ENCODE measurements around the gene HOXA2.

Gene HOXA2

DNA sequence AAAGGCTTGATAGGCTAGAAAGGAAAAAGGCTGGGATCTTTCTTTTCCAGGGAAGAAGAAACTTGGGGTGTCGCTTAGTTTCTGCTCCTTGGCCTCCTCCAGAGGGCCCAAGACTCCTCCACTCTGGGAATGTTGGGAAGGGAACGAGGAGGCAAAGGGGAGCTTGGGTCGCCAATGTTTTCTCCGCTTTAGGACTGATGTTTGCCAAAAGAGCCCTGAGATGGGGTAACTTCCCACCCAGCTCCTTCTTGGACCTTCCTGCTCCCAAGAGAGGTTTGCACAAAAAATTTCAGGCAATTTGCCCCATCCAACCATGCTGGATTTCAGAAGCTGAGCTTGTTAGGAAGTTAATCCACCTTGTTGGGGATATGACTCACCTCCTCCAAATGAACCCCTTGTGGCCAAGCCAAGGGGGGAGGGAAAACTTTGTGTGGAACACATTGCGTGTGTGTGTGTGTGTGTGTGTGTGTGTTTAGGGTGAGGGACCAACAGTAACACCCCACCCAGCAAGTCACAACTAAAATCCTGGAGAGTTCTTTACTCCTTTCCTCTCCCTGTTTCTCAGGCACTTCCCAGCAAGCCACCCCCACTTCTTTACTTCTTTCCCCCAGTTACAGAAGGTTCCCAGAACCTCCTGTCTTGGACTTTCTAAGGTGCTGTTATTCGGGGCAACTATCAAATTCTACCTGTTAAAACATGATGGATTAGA, 8.7 kb upstream of the HOXA2 start:
- DNase-seq = no peak

DNA sequence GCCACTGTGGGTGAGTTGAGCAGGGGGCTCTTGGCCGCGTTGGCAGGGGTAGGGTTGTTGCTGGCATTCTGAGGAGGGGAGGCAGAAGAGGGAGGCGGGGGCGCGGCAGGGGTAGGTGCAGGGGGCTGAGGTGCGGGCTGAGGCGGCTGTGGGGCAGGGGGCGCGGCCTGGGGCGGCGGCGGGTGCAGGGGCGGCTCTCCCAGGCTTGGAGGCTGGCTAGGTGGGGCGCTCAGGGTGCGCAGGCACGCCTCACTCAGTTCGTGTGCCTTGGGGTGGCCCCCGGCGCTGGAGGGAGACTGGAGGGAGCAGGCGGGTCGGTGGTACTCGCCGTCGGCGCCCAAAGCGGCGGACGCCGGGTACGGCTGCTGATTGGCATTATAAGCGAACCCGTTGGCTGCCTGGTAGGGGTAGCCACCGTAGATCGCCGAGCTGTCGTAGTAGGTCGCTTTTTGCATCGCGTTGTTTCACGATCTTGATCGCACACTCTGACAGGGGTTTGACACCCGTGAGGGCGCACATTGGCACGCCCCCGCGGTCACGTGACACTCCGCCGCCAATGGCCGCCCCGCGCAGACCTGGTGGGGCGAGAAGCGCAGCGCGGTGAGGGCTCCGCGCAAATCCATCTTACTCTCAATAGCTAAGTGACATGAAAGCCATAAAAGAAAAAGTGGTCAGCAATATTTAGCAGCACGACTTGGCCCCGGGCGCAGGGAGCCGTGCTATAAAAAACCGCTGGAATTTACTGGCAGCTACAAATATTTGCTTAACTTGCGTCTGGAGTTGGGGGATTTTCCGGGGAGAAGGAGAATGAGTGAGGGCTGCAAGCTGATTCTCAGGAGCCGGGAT, 7.9 kb upstream of the HOXA2 start:
- no peak for DNase-seq

DNA sequence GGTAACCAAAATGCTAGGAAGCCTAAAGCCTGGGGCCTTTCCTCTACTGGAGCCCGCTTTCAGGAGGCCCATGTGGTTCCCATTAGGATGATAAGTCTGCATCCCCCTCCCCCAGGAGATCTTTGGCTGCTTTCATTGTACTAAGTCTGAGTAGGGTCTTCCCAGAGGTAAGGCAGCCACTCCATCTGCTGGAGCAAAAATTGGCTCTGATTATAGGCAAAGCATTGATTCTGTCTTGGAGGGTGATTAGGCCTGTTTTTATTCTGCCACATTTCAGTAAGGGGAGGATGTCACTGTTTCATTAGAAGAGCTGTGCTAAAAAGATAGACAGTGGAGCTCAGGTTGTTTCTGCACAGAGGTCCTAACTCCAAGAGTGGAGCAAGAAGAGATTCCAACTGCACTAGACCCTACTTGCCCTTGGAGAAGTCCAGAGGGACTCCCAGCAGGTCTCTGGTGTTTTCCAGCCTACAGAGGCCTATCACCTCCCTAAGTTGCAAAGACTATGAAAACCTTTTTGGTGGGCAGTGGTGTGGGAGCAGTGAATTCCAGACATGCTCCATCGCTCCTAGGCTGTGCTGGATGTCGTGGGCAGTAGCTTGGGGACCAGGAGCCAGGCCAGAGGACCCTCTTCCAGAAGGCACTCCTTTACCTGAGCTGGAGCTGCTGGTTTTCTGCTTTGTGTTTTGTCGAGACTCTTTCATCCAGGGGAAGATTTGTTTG, 7.1 kb upstream of the HOXA2 start:
- DNase-seq = no peak

DNA sequence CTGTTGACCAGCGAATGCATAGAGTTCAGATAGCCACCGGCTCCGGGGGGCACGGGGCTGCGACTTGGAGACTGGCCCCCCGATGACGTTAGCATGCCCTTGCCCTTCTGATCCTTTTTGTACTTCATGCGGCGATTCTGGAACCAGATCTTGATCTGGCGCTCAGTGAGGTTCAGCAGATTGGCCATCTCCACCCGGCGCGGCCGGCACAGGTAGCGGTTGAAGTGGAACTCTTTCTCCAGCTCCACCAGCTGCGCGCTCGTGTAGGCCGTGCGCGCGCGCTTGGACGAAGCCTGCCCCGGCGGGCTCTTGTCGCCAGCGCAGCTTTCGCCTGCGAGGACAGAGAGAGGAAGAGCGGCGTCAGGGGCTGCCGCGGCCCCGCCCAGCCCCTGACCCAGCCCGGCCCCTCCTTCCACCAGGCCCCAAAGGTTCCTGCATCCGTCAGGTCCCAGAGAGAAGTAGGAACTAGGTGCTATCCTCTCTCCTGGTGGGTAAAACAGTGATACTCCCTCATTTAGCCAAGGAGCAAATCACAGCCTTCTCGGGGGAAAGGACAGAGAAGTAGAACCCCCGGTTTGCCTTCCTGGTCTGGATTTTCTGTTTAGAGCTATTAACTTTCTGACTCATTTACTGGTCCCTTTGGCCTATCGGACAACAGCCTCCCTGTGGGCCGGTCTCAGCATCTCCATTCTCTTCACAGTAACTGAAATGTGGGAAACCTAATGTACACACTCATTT, 6.1 kb upstream of the HOXA2 start:
- peak; percentile 72 for DNase-seq

DNA sequence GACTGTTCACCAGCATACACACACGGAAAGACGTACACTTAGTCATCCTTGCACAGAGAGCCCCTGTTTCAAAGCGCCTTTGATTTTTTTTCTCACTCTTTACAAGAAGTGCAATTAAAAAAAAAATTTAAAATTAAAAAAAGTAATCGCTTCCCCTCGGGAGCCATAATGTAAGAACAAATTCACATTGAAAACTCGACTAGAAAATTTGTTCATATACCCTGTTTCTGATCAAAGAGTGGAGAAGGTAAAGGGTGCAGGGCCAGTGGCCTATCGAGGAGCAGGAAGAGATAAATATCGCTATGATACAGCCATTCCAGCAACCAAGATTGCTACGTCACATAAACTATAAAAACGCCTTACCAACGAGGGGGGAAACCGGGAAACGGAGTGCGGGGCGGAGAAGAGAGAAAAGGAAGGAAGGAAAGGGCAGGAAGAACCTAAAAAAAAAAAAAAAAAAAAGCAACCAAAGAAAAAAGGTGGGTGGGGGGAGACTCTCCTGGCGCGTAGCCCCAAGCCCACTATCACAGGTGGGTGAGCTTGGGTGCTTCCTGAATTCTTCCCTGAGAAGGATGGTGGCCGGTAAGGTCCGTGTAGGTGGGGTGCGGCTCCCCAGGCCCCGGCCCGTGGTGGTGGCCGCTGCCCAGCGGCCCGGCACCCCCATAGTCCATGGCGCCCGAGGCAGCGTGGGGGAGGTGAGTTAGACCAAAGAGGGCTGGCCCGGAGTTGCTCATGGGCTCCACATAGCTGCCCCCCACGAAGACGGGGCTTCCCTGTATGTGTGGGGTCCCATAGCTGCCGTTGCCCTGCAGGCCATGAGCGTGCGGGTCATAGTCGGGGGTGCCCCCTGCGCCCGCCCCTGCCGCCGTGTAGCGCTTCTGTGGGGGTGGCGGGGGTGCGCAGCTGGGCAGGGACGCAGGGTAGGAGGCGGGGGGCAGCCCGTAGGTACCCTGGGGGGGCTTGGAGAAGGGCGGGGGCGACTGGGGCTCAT, 5.2 kb upstream of the HOXA2 start:
- no peak for DNase-seq

DNA sequence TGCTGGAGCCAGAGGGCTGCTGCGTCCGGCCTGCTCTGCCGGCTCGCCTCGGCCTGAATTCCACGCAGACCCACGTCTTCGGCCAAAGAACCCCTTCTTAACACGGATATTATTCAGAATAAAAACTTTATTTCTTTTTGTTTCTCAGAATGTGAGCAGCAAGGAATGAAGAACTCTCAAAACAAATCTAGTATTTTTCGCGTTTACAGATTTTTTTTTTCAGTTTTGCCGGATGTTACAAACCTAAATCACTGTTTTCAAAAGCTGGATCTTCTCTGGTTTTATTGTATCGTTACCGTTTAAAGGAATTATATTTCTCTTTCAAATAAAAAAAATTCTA, 4.4 kb upstream of the HOXA2 start:
- no peak for DNase-seq

DNA sequence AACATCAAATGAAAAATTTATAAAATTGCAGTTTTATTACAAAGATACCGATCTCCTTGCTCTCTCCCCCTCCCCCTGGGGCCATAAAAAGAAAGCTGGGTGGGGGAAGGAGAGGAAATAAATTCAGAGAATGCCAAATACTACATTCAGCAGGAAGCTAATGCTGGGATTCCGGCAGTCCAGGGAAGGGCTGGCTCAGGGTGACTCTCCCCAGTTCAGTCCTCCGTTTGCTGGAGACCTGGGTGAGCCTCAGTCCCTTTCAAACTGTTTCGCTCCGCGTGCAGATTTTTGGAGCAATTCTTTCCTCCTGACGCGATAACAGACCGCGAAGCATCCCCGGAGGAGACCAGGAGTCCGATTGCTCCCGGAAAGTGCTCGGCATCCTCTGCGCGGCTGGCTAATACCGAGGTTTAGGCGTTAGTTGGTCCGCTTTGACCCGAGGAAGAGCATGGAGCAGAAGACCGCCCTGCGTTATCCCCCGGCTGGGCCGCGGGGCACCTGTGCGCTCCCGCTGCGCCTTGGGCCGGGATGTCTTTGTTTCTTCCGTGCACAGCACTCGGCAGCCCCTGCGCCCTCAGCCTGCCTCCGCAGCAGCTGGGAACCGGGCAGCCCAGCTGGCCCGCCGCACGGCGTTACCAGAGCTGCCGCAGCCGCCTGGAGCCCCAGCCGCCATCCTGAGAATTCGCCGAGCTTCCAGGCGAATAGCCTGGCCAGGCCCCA, 3.9 kb upstream of the HOXA2 start:
- no peak for DNase-seq

DNA sequence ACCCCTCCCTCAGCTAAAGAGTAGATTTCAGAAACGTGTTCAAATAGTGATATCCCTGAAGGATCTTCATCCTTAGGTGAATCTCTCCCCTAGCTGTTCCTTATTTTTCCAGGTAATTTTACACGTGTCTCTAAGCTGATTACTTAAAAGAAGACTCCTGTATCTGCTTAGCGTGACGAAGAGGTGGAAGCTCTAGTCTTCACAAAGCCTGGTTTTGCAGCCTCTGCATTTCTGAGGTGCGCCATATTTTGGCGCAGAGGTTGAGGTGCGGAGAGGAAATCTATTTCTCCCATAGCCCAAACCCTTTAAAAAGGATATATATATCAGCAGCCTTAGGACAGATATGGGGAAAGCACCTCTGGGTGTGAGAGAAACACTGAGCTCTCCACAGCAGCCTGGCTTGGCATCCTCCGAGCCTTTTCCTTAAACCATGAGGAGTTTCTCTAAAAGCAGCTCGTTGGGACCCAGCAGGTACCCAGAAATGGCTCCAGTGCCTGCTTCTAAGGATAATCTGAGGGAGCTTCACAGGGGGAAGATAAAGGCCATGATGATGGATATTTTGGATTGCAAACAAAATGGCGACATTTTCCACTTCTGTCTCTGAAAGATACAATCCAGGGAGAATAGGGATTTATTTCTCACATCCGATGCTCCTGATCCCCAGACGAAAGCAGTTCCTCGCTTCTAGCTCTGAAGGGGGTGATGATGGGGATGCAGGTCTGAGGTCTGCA, 3.0 kb upstream of the HOXA2 start:
- no peak for DNase-seq

DNA sequence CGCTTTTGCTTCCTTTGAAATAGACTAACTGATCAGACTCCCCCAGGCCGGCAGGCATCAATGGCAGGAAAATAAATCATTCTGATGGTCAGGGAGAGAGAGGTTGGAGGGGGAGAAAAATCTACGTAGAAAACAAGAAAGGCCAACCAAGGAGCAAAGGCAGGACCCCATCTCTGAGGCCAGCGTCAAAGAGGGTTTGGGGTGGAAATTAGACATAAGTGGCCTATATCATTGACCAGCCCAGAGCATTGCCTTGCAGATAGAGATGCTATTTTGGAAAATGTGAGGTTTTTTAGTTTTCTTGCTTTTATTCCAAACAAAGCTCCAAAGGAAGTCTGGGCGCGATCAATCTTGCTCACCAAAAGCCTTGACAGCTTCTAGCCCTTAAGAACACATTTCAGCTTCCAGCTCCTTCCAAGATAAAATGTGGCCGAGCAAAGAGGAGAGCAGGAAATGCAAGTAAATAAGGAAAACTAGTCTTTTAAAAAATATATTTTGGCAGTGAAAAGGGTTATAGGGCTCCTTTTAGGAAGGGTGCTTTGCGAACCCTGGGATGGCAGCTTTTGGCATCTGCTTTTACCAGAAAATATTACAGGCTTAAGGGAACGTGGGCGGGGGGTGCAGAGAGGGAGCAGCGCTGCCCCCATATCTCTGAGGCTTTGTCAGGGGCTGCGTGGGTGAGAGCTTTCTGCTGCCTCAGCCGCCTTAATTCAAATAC, 2.0 kb upstream of the HOXA2 start:
- no peak for DNase-seq

DNA sequence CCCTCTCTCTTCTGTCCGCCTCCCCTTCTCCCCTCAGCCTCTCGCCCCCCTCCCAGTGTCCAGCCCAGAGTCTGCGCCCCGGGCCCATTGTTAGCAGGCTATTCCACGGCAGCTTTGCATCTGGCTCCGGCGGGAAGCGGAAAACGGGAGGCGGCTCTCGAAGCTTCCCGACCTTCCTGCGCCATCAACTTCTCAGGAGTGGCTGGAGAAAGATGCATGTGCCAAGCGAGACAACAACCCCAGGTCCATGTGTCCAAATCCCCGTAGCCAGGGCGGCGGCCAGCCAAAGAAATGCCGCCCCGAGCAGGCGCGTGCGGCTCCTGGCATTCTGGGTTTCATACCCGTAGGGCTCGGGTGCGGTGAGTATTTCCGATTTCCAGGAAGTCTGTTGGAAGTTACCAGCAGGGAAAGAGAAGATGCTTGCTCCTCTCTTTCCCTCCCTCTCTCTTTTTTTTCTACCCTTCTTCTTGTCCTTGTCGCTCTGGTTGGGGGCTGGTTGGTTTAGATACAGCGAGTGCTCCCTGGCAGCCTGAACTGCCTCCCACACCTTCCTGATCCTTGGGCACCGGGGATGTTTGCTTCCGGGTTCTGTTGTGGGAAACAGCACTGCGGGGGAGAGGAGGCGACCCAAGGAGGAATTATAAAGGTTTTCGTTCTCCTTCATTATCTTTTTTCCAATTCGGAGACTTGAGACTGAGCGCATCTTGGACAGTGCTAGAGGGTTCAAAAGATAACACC, 1.2 kb upstream of the HOXA2 start:
- DNase-seq = no peak

DNA sequence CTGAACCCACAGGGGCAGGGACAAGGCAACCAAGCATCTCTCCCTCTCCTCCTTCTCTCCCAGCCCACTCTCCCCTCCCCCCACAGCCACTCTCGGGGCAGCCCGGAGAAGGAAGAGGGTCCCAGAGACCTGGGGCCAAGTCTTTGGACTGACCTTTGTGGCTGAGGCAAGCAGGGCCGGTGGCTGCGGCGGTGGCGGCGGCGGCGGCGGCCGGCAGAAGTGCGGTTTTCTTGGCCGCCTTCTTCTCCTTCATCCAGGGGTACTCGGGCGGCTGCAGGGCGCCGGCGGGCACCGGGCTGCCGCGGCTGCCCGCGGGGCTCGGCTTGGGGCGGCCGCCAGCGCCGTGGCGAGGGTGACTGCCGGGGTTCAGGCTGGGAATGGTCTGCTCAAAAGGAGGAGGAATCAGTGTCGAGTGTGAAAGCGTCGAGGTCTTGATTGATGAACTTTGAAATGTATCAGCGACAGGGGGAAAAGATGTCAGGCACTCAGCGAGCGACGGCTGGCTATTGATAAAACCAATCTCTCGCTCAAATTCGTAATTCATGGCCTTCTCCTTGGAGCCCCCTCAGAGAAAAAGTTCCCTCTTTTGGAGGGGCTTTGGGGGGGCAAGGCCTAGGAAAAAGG, 414 bp downstream of the HOXA2 start:
- DNase-seq = no peak

DNA sequence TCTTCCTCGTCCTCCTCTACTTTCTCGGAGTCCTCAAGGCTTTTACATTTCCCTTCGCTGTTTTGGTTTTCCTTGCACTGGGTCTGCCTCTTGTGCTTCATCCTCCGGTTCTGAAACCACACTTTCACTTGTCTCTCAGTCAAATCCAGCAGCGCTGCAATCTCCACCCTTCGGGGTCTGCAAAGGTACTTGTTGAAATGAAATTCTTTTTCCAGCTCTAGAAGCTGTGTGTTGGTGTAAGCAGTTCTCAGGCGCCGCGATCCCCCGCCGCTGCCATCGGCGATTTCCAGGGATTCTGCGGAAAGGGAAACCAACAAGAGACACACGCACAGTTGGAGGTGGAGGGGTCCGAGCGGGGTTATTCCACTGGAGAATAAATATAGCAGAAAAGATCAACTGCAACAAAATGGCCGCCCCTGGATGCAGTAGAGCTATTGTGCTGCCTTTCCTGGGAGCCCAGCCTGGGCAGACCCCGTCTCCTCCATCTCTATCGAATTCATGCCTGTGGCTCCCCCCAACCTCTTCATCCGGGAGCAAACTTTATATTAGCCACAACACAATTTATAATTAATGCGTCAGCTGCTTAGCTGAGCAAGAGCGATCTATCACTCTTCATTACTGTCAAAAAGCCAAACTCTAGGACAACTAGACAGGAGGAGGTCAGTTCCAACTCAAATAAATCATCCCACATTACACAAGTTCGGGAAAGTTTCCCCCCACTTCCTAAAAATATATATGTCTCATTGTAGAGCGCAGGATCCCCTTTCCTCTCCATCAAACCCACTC, 1.1 kb downstream of the HOXA2 start:
- DNase-seq = no peak

DNA sequence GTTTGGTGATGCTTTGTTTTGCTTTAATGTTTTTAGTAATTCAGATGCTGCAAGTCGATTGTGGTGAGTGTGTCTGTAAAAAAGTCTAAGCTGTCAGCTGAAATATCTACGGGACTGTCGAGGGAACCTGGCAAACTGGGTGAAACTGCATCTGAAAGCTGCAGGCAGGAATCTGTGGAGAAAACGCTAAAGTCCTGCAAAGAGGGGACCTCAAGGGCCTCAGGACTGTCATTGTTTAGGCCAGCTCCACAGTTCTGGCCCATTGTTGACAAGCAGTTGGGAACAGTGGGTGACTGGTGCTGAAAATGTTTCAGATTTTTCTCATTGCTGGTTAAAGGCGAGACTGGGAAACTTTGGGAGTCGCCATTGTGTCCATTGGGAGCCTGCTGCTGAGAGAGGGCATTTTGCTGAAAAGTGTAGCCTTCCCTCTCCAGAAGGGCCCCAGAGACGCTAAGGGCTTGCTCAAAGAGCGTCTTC, 1.8 kb downstream of the HOXA2 start:
- no peak for DNase-seq

DNA sequence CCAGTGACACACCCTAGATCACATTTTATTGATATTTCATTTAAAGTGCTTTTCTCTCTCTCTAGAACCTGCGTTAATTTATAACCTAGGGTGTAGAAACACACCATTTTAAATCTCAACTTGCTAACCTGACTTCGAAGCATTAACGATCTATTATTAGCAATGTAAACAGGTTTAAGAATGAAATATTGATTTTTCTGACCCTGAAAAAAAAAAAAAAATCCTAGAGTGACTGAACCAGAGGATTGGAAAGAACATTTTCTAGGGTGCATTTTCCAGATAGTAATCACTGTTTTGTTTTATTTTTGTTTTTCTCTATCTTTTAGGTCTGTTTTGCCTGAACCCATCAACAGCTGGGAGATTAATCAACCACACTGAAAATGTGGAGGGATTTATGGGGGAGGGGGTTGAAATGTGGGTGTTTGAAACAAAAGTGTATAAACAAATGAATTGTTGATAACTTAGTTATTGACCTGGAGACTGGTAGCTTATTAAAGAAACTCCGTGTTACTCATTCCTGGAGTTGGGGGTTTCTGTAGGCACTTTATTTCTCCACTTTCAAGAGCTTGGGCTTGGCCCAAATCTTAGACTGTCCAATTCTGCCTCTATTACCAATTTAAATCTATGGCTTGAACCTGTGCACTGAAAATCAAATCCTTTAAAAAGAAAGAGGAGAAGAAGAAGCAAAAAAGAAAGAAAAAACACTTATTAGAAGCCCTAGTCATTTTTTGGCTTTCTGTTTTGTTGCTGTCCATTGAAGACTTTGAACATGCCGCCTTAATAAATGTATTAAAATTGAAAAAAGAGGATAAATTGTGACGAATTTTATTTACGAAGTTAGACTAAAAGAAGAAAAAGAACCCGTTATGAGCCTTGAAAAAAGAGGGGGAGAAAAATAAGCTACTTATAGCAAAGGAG, 2.8 kb downstream of the HOXA2 start:
- no peak for DNase-seq

DNA sequence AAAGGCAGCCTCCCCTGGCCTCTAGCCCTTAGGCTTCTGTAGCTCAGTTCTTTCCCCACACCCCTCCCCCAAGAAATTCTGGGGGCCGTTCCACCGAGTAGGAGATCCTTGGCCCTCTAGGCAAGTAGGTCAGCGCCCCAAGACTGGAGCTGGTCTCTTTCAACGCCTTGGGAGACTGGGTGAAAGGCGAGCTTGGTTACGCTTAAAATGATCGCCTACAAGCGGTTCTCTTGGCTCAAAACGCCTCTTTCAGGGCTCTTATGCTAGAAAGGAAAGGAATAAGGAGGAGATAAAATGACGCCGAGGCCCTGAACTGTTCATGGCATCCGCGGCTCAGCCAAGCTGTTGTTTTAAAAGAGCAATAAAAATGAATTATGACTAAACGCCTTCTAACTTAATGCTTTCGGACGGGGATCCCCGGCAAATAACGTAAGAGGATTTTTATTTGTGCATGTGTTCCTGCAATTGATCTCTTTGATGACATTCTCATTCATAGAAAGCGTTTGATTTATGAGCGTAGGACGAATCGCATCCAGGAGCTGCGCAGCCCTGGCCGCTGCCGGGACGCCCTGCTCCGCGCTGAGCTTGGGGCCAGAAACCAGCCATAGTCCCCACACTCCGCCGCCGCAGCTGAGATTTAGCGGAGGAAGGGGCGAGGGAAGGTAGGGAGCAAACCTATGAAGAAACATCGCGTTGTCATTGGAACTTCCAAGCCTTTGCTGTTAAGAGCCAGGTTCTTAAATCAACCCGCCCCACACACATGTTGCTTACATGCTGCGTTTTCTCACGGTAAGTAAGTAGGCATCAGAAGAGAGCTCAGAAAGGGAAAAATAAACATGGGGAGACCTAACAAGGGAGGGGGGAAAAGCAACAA, 3.7 kb downstream of the HOXA2 start:
- no peak for DNase-seq

Data from NCI-H510A (cell line).